Mucosa of descending colon (tissue), 3 donors: ENCODE measurements around the gene LYST. TPM values are rescaled to one million over a fixed set of nuclear protein-coding genes. Genes with fewer than 3 reads are reported as not detected.
A peak's percentile ranks its signal among the peaks of the same experiment; 100 is the strongest.
"Not testable (repeated sequence)": the region's sequence is repeated elsewhere in the genome, so short reads cannot be mapped to it uniquely, and the experiment has no call there.

Source experiments
- ATAC-seq: fragments of 200-7000 bp; cut with Tn5 transposase; one replicate; pipeline ENCODE4 v1.9.1; 2020; ENCODE audit warnings: mild to moderate bottlenecking, moderate library complexity
- DNase-seq, 3 donors: peaks; one replicate each; pipeline ENCODE4 v3.0.0-alpha.2; 2020
- H3K36me3 ChIP-seq: fragments of 200-600 bp; one replicate; pipeline ENCODE4 v1.8.0; 2021; ENCODE audit warnings: low read depth, mild to moderate bottlenecking
- H3K4me1 ChIP-seq: fragments of 200-600 bp; one replicate; pipeline ENCODE4 v1.8.0; 2021; ENCODE audit warnings: low read depth, mild to moderate bottlenecking
- H3K4me3 ChIP-seq: fragments of 200-600 bp; one replicate; pipeline ENCODE4 v1.8.0; 2021; ENCODE audit warnings: mild to moderate bottlenecking
- H3K9me3 ChIP-seq: fragments of 200-600 bp; one replicate; pipeline ENCODE4 v1.8.0; 2021; ENCODE audit warnings: mild to moderate bottlenecking
- CTCF ChIP-seq: fragments of 200-600 bp; IDR thresholded peaks from one replicate; pipeline ENCODE4 v1.8.0; 2022; ENCODE audit warnings: antibody characterized with exemption, mild to moderate bottlenecking
- intact Hi-C, 2 donors: fragments of 100-400 bp; cut with DNase I in 1 of 2; cut with micrococcal nuclease in 1 of 2; formaldehyde crosslinking; loops; one replicate each; pipeline versions ENCODE4 v1.11.0 to v1.11.1; 2022; cut with DNase I, micrococcal nuclease
- total RNA-seq, 3 donors: library from RNA; stranded (reverse); fragmentation: NEBNext Ultra II Directional in 2 of 3; extraction: Animal tissue kit (Norgen Biotek cat#: 25700) in 2 of 3; gene quantifications; one replicate each; pipeline versions ENCODE4 v1.2.1 to v1.2.4, GENCODE V29; 2021 to 2023
- donor health status: DM: no; HTN: no; CAD: no; lungs with moderate emphysema.
- donor health status: DM: no; HTN: no; CAD: no.
- donor health status: DM: no; HTN: yes; CAD: no.

LYST gene
- total RNA-seq, 3 donors from 2014 or later, result 24.0 to 32.3 (median 26.7) TPM

- no peak overlapping the region for H3K4me3 ChIP-seq
- H3K4me1 ChIP-seq, result no peaks in the 10 kb centered on the region
- DNase-seq (peak in 1 of 3 donors; percentile 22), ATAC-seq (peak; percentile 77)
- TF ChIP-seq CTCF, result no peak
- H3K9me3 ChIP-seq, result no peaks in the 10 kb centered on the region
- intact Hi-C loops, result no loop called here
- no peaks in the 10 kb centered on the region for H3K36me3 ChIP-seq
Measured at GRCh38 chr1:235791532-235792060, 75.1 kb downstream of the LYST start.

GRCh38 chr1:235790123-235790522, 76.6 kb downstream of the LYST start:
- H3K4me3 ChIP-seq, result no peak overlapping the region
- TF ChIP-seq CTCF, result no peak
- DNase-seq (no peak), ATAC-seq (no peak)
- H3K4me1 ChIP-seq, result no peaks in the 10 kb centered on the region
- no peaks in the 10 kb centered on the region for H3K9me3 ChIP-seq
- intact Hi-C loops, result no loop called here
- no peaks in the 10 kb centered on the region for H3K36me3 ChIP-seq

- intact Hi-C loops, result loop anchor here in 1 of 2 donors (10.0 kb wide), 1 partner anchor 272 kb away; no protein-coding TSS in a partner anchor
- H3K4me1 ChIP-seq, ATAC-seq, H3K36me3 ChIP-seq, DNase-seq, H3K9me3 ChIP-seq, H3K4me3 ChIP-seq: not testable (repeated sequence)
Measured at GRCh38 chr1:235786227-235786898, 80.3 kb downstream of the LYST start.

GRCh38 chr1:235784950-235785349, 81.8 kb downstream of the LYST start:
- no peaks in the 10 kb centered on the region for H3K4me1 ChIP-seq
- intact Hi-C loops, result loop anchor here in 1 of 2 donors (10.0 kb wide), 1 partner anchor 270 kb away; no protein-coding TSS in a partner anchor
- no peaks in the 10 kb centered on the region for H3K9me3 ChIP-seq
- no peak for ATAC-seq
- no peak for TF ChIP-seq CTCF
- no peaks in the 10 kb centered on the region for H3K36me3 ChIP-seq
- no peak overlapping the region for H3K4me3 ChIP-seq
- no peak for DNase-seq

- Histone ChIP-seq H3K36me3 (no peaks in the 10 kb centered on the region), H3K4me3 (no peak overlapping the region)
- ATAC-seq, result no peak
Measured at GRCh38 chr1:235783148-235783776, 83.4 kb downstream of the LYST start.

More at GRCh38 chr1:235783148-235783776, 83.4 kb downstream of the LYST start:
- intact Hi-C loops, result loop anchor here in 1 of 2 donors (10.0 kb wide), 1 partner anchor 268 kb away; no protein-coding TSS in a partner anchor
- DNase-seq, result no peak
- no peaks in the 10 kb centered on the region for H3K9me3 ChIP-seq
- no peak for TF ChIP-seq CTCF
- no peaks in the 10 kb centered on the region for H3K4me1 ChIP-seq
